PC-3 (cell line): ENCODE data around the gene PNCK. TPM values are rescaled to one million over a fixed set of nuclear protein-coding genes. Genes with fewer than 3 reads are reported as not detected.

Experiments used
- ATAC-seq: fragments of 200-7000 bp; cut with Tn5 transposase; 2 replicates; pipeline ENCODE4 v1.9.1; 2020; ENCODE audit warnings: mild to moderate bottlenecking, moderate library complexity
- BruUV-seq: library from RNA; stranded (reverse); fragments of 400-500 nt; replicated peaks from 2 replicates; lab custom pipeline; 2021; lab: Mats Ljungman, UMichigan
- CTCF ChIA-PET: fragments of 300-600 bp; sonication (Branson Sonifier 250); formaldehyde crosslinking; loops from one replicate; lab custom pipeline; 2022; ENCODE audit warnings: antibody characterized with exemption; lab: Charles Lee
- POLR2A ChIA-PET: fragments of 300-600 bp; sonication (Branson Sonifier 250); formaldehyde crosslinking; loops from one replicate; lab custom pipeline; 2022; ENCODE audit warnings: antibody characterized with exemption; ENCODE audit not compliant: unreplicated experiment; lab: Charles Lee
- DNase-seq: peaks from one replicate; pipeline ENCODE4 v3.0.0-alpha.2; 2015
- H2AFZ ChIP-seq: fragments of 300-600 bp; sonication (generic); 2 replicates; pipeline ENCODE4 v1.6.0; 2016; ENCODE audit warnings: antibody characterized with exemption, low read length
- H3F3A ChIP-seq: fragments of 300-600 bp; sonication (generic); one replicate; pipeline ENCODE4 v1.6.0; 2017; ENCODE audit warnings: antibody characterized with exemption, low read length, control low read depth, mild to moderate bottlenecking; ENCODE audit not compliant: unreplicated experiment
- H3K27ac ChIP-seq: fragments of 300-600 bp; sonication (generic); 2 replicates; pipeline ENCODE4 v1.5.1; 2016; ENCODE audit warnings: mild to moderate bottlenecking, low read length
- H3K27me3 ChIP-seq: fragments of 300-600 bp; sonication (generic); 2 replicates; pipeline ENCODE4 v1.6.1; 2016; ENCODE audit warnings: low read length, mixed read lengths
- H3K36me3 ChIP-seq: fragments of 300-600 bp; sonication (generic); 2 replicates; pipeline ENCODE4 v1.6.1; 2016; ENCODE audit warnings: low read depth, mixed run types, low read length, mixed read lengths
- H3K4me1 ChIP-seq: fragments of 300-600 bp; sonication (generic); 2 replicates; pipeline ENCODE4 v1.5.1; 2016; ENCODE audit warnings: low read length; ENCODE audit not compliant: insufficient read depth
- H3K4me2 ChIP-seq: fragments of 300-600 bp; sonication (generic); 2 replicates; pipeline ENCODE4 v1.6.0; 2016; ENCODE audit warnings: low read length
- H3K4me3 ChIP-seq: fragments of 300-600 bp; sonication (generic); 2 replicates; pipeline ENCODE4 v1.5.1; 2016; ENCODE audit warnings: mild to moderate bottlenecking, low read length, mixed read lengths
- H3K79me2 ChIP-seq: fragments of 300-600 bp; sonication (generic); 2 replicates; pipeline ENCODE4 v1.6.1; 2017; ENCODE audit warnings: low read length, mixed read lengths
- H3K9ac ChIP-seq: fragments of 300-600 bp; sonication (generic); 2 replicates; pipeline ENCODE4 v1.6.0; 2016; ENCODE audit warnings: mild to moderate bottlenecking, low read length
- H3K9me2 ChIP-seq: fragments of 300-600 bp; sonication (generic); replicated peaks from 2 replicates; pipeline ENCODE4 v1.6.1; 2016; ENCODE audit warnings: mixed run types, low read length, mixed read lengths
- H3K9me3 ChIP-seq: fragments of 300-600 bp; sonication (generic); 2 replicates; pipeline ENCODE4 v1.6.1; 2016; ENCODE audit warnings: low read length, mixed read lengths
- H4K20me1 ChIP-seq: fragments of 300-600 bp; sonication (generic); 2 replicates; pipeline ENCODE4 v1.6.1; 2016; ENCODE audit warnings: low read length, mixed read lengths
- EZH2 ChIP-seq: fragments of 300-600 bp; sonication (generic); IDR thresholded peaks from one replicate; pipeline ENCODE4 v1.6.1; 2017; ENCODE audit warnings: antibody characterized with exemption, mild to moderate bottlenecking, low read length; ENCODE audit not compliant: unreplicated experiment
- EZH2phosphoT487 ChIP-seq: fragments of 300-600 bp; sonication (generic); IDR thresholded peaks from 2 replicates; pipeline ENCODE4 v1.6.1; 2018; ENCODE audit warnings: mild to moderate bottlenecking, antibody characterized with exemption, low read length, borderline replicate concordance
- intact Hi-C: fragments of 100-400 bp; cut with micrococcal nuclease; formaldehyde crosslinking; loops from 2 replicates; pipeline ENCODE4 v1.9.0; 2023
- total RNA-seq: library from RNA; depleted of rRNA; stranded (reverse); fragments of >200 nt; gene quantifications from 2 replicates; pipeline ENCODE4 v1.2.3, GENCODE V29; 2014
- TF ChIP-seq, protein P1 (sequence below): fragments of 300-600 bp; sonication (generic); conservative IDR thresholded peaks from 2 replicates; pipeline ENCODE4 v1.5.1; 2017; ENCODE audit warnings: antibody characterized with exemption, low read depth, mild to moderate bottlenecking, low read length

The PNCK gene
- total RNA-seq, 1 experiment from 2014 or later: 1.0 TPM

DNA sequence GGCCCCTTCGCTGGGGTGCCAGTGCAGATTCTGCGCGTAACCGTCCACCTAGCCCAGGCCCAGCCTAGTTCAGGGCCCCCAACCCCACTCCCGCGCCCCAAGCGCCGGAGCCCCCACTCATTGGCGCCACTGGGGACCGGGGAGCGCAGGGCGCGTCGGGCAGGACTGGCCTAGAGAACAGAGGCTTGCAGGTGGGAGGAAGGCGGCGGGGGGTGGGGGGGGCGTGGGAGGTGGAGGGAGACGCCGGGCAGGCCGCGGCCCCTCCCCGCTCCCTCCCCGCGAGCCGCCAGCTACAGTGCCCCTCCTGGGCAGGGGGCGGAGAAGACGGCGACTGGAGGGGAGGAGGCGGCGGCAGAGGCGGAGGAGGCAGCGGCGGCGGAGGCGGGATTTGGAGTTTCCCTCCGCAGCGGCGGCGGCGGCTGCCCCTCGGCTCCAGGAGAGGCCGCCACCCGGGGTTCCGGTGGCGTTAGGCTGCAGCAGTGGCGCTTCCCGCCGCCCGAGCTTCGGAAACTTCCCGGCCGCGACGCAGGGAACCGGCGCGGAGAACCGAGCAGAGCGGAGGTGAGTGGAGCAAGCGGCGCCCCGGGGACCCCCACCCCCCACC is 31.5 kb downstream of the PNCK start:
- intact Hi-C loops: no loop called here
- DNase-seq (no peak), ATAC-seq (no peak)
- Histone ChIP-seq H3K4me1 (no peaks in the 10 kb centered on the region; the same call in 1 of the 2 replicates), H3K79me2 (no peaks in the 10 kb centered on the region), H4K20me1 (no peaks in the 10 kb centered on the region), H3K9ac (no peak overlapping the region), H3K4me3 (no peak overlapping the region), H2AFZ (no peak overlapping the region), H3K9me2 (no peaks in the 10 kb centered on the region), H3F3A (no peaks in the 10 kb centered on the region), H3K27me3 (peaks cover 23% of the 10 kb centered on the region), H3K27ac (no peak overlapping the region), H3K4me2 (no peak overlapping the region), H3K9me3 (no peaks in the 10 kb centered on the region), H3K36me3 (no peaks in the 10 kb centered on the region)
- CTCF ChIA-PET: no interaction called here
- POLR2A ChIA-PET: interaction anchor here (0.6 kb wide), 1 partner anchor 169 kb away, joined by 3 read pairs; no protein-coding TSS in a partner anchor
- TF ChIP-seq EZH2: no peak
- TF ChIP-seq, protein P1, sequence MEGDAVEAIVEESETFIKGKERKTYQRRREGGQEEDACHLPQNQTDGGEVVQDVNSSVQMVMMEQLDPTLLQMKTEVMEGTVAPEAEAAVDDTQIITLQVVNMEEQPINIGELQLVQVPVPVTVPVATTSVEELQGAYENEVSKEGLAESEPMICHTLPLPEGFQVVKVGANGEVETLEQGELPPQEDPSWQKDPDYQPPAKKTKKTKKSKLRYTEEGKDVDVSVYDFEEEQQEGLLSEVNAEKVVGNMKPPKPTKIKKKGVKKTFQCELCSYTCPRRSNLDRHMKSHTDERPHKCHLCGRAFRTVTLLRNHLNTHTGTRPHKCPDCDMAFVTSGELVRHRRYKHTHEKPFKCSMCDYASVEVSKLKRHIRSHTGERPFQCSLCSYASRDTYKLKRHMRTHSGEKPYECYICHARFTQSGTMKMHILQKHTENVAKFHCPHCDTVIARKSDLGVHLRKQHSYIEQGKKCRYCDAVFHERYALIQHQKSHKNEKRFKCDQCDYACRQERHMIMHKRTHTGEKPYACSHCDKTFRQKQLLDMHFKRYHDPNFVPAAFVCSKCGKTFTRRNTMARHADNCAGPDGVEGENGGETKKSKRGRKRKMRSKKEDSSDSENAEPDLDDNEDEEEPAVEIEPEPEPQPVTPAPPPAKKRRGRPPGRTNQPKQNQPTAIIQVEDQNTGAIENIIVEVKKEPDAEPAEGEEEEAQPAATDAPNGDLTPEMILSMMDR: no peak
- no peak for TF ChIP-seq EZH2phosphoT487
- BruUV-seq: no TSS peak

- H4K20me1 ChIP-seq: no peaks in the 10 kb centered on the region
- H3K9me2 ChIP-seq: no peaks in the 10 kb centered on the region
- H3K4me1 ChIP-seq: no peaks in the 10 kb centered on the region; the same call in 1 of the 2 replicates
- no peaks in the 10 kb centered on the region for H3K9me3 ChIP-seq
- H3K36me3 ChIP-seq: no peaks in the 10 kb centered on the region
- no peak overlapping the region for H3K4me2 ChIP-seq
- no peak for ATAC-seq
- no peak for TF ChIP-seq EZH2
- TF ChIP-seq EZH2phosphoT487: no peak
- no peak overlapping the region for H3K4me3 ChIP-seq
- POLR2A ChIA-PET: interaction anchor here (0.6 kb wide), 1 partner anchor 169 kb away, joined by 3 read pairs; no protein-coding TSS in a partner anchor
- BruUV-seq: no TSS peak
- peaks cover 23% of the 10 kb centered on the region for H3K27me3 ChIP-seq
- no peak for DNase-seq
- no peaks in the 10 kb centered on the region for H3F3A ChIP-seq
- H3K9ac ChIP-seq: no peak overlapping the region
- no peak overlapping the region for H2AFZ ChIP-seq
- H3K79me2 ChIP-seq: no peaks in the 10 kb centered on the region
- intact Hi-C loops: no loop called here
- no peak overlapping the region for H3K27ac ChIP-seq
- CTCF ChIA-PET: no interaction called here
These were observed 32.0 kb downstream of the PNCK start for GRCh38 chrX:153641627-153642026.

DNA sequence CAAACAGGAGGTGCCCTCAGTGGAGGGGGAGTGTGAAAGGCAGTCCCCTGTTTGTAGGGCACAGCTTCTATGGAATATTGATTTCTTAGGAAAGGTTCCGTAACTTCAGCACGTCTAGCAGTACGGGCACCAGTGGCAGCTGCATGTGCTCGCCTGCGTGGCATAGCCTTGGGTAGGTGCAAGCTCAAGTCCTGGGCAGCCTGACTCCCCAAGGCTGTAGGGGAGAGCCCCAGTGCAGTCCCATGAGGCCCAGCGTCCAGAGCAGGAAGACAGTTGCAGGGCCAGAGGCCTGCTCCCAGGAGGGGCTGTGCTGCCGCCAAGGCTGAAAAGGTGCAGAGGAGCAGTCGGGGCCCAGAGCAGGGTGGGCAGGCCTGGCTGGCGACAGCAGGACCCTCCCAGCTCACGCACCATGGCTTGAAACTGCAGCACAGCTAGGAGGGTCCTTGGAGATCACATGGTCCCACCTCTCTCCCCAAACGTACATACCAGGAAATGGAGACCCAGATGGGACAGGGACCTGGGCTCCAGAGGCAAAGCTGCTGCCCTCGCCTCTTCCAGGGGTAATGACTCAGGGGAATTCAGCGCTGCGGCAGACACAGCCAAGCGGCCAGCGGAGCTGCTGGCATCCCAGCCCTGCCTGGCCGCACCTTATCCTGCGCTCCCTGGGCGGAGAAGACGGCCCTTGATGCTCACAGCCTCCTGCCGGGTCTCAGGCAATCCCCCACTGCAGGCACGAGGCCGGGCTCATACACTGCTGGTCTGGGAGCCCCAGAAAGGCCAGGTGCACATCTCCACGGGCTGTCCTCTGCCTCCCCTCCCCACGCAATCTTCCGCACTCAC is 32.7 kb downstream of the PNCK start:
- TF ChIP-seq EZH2phosphoT487: no peak
- TF ChIP-seq EZH2: no peak
- TF ChIP-seq, protein P1: no peak
- ChIA-PET CTCF (no interaction called here), POLR2A (no interaction called here)
- no TSS peak for BruUV-seq
- Histone ChIP-seq H3F3A (no peaks in the 10 kb centered on the region), H3K4me2 (no peak overlapping the region), H3K36me3 (no peaks in the 10 kb centered on the region), H3K9ac (no peak overlapping the region), H2AFZ (no peak overlapping the region), H3K79me2 (no peaks in the 10 kb centered on the region), H4K20me1 (no peaks in the 10 kb centered on the region), H3K9me3 (no peaks in the 10 kb centered on the region), H3K4me3 (no peak overlapping the region), H3K4me1 (no peaks in the 10 kb centered on the region; the same call in 1 of the 2 replicates), H3K27me3 (peaks cover 23% of the 10 kb centered on the region), H3K27ac (no peak overlapping the region), H3K9me2 (no peaks in the 10 kb centered on the region)
- DNase-seq: no peak
- intact Hi-C loops: no loop called here
- ATAC-seq: no peak
